ENCODE results near the gene ZNF474. TPM values are rescaled to one million over a fixed set of nuclear protein-coding genes. Genes with fewer than 3 reads are reported as not detected.

Gene ZNF474
- total RNA-seq, 1 donor from 2014 or later: not detected

GRCh38 chr5:122099060-122099790 is 30.1 kb upstream of the ZNF474 start:
- H3K4me1 Mint-ChIP-seq (ENCODE audit: unreplicated experiment): peaks cover 6% of the 10 kb centered on the region
- no peaks in the 10 kb centered on the region for H3K9me3 Mint-ChIP-seq (ENCODE audit: unreplicated experiment)
- H3K4me3 Mint-ChIP-seq (ENCODE audit: unreplicated experiment): no peak overlapping the region
- H3K27me3 Mint-ChIP-seq (ENCODE audit: unreplicated experiment): no peaks in the 10 kb centered on the region
- no peak for DNase-seq (ENCODE audit: low spot score)
- H3K36me3 Mint-ChIP-seq (ENCODE audit: low read depth, unreplicated experiment): no peaks in the 10 kb centered on the region
- TF ChIP-seq CTCF (IDR thresholded peaks at IDR 0.05; ENCODE audit: unreplicated experiment): no peak
- no peak overlapping the region for H3K27ac Mint-ChIP-seq (ENCODE audit: unreplicated experiment)

- peak; percentile 48 for TF ChIP-seq CTCF (IDR thresholded peaks at IDR 0.05; ENCODE audit: unreplicated experiment)
- H3K36me3 Mint-ChIP-seq (ENCODE audit: low read depth, unreplicated experiment): no peaks in the 10 kb centered on the region
Observed at GRCh38 chr5:122101636-122102285, 27.6 kb upstream of the ZNF474 start.

GRCh38 chr5:122102825-122103224 is 26.5 kb upstream of the ZNF474 start:
- Mint-ChIP-seq H3K4me3 (ENCODE audit: unreplicated experiment) (no peak overlapping the region), H3K36me3 (ENCODE audit: low read depth, unreplicated experiment) (no peaks in the 10 kb centered on the region)

More at GRCh38 chr5:122101636-122102285, 27.6 kb upstream of the ZNF474 start:
- H3K27me3 Mint-ChIP-seq (ENCODE audit: unreplicated experiment): no peaks in the 10 kb centered on the region
- no peak overlapping the region for H3K4me3 Mint-ChIP-seq (ENCODE audit: unreplicated experiment)
- no peak for DNase-seq (ENCODE audit: low spot score)
- peak overlapping the region; percentile 0 for H3K27ac Mint-ChIP-seq (ENCODE audit: unreplicated experiment)
- no peaks in the 10 kb centered on the region for H3K9me3 Mint-ChIP-seq (ENCODE audit: unreplicated experiment)
- H3K4me1 Mint-ChIP-seq (ENCODE audit: unreplicated experiment): peaks cover 6% of the 10 kb centered on the region

GRCh38 chr5:122105909-122106308 is 23.4 kb upstream of the ZNF474 start:
- Mint-ChIP-seq H3K9me3 (ENCODE audit: unreplicated experiment) (no peaks in the 10 kb centered on the region), H3K27me3 (ENCODE audit: unreplicated experiment) (no peaks in the 10 kb centered on the region), H3K4me1 (ENCODE audit: unreplicated experiment) (peaks cover 6% of the 10 kb centered on the region), H3K36me3 (ENCODE audit: low read depth, unreplicated experiment) (no peaks in the 10 kb centered on the region), H3K4me3 (ENCODE audit: unreplicated experiment) (no peak overlapping the region), H3K27ac (ENCODE audit: unreplicated experiment) (no peak overlapping the region)
- TF ChIP-seq CTCF (IDR thresholded peaks at IDR 0.05; ENCODE audit: unreplicated experiment): no peak
- no peak for DNase-seq (ENCODE audit: low spot score)

More at GRCh38 chr5:122102825-122103224, 26.5 kb upstream of the ZNF474 start:
- no peak for TF ChIP-seq CTCF (IDR thresholded peaks at IDR 0.05; ENCODE audit: unreplicated experiment)
- no peak overlapping the region for H3K27ac Mint-ChIP-seq (ENCODE audit: unreplicated experiment)
- H3K4me1 Mint-ChIP-seq (ENCODE audit: unreplicated experiment): peaks cover 6% of the 10 kb centered on the region
- DNase-seq (ENCODE audit: low spot score): no peak
- H3K27me3 Mint-ChIP-seq (ENCODE audit: unreplicated experiment): no peaks in the 10 kb centered on the region
- no peaks in the 10 kb centered on the region for H3K9me3 Mint-ChIP-seq (ENCODE audit: unreplicated experiment)

GRCh38 chr5:122107016-122107415 is 22.3 kb upstream of the ZNF474 start:
- no peak for TF ChIP-seq CTCF (IDR thresholded peaks at IDR 0.05; ENCODE audit: unreplicated experiment)
- no peak for DNase-seq (ENCODE audit: low spot score)
- Mint-ChIP-seq H3K27me3 (ENCODE audit: unreplicated experiment) (no peaks in the 10 kb centered on the region), H3K27ac (ENCODE audit: unreplicated experiment) (no peak overlapping the region), H3K9me3 (ENCODE audit: unreplicated experiment) (no peaks in the 10 kb centered on the region), H3K4me3 (ENCODE audit: unreplicated experiment) (no peak overlapping the region), H3K4me1 (ENCODE audit: unreplicated experiment) (peaks cover 5% of the 10 kb centered on the region), H3K36me3 (ENCODE audit: low read depth, unreplicated experiment) (no peaks in the 10 kb centered on the region)

Measured in endothelial cell (in vitro differentiated cells).